ENCODE measurements around the gene C17orf75. TPM values are rescaled to one million over a fixed set of nuclear protein-coding genes. Genes with fewer than 3 reads are reported as not detected.
A peak's percentile ranks its signal among the peaks of the same experiment; 100 is the strongest.
"Not testable (repeated sequence)": the region's sequence is repeated elsewhere in the genome, so short reads cannot be mapped to it uniquely, and the experiment has no call there.

The C17orf75 gene
- total and polyA plus RNA-seq, 5 experiments from 2014 or later, result 8.4 to 28.0 (median 12.3) TPM

DNA sequence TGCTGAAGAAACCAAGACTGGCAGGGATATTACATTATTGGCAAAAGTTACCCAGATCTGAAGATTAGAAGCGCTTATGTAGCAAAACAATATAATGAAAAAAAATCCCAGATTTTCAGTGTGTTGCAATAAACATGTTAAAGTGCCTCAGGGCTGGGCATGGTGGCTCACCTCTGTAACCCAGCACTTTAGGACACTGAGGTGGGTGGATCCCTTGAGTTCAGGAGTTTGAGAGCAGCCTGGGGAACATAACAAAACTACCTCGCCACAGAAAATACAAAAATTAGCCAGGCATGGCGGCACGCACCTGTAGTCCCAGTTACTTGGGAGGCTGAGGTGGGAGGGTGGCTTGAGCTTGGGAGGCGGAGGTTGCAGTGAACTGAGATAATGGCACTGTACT, 14.8 kb upstream of the C17orf75 start:
- H3K4me3 Mint-ChIP-seq, result peak overlapping the region in 9 of 10 donors; percentile 45 to 91 (median 67)
- POLR2A ChIA-PET, result no interaction called here
- H3K27me3 Mint-ChIP-seq, result no peaks in the 10 kb centered on the region
- peak overlapping the region in 7 of 10 donors; percentile 3 to 70 (median 27) for H3K27ac Mint-ChIP-seq
- H3K9me3 Mint-ChIP-seq, result no peaks in the 10 kb centered on the region
- peaks cover 0 to 91% (median 28%) of the 10 kb centered on the region in 3 donors for H3K36me3 Mint-ChIP-seq
- peak in 1 of 2 donors; percentile 35 for ATAC-seq
- H3K4me1 Mint-ChIP-seq, result peaks cover 20 to 75% (median 59%) of the 10 kb centered on the region in 4 donors
- DNase-seq, result no peak

DNA sequence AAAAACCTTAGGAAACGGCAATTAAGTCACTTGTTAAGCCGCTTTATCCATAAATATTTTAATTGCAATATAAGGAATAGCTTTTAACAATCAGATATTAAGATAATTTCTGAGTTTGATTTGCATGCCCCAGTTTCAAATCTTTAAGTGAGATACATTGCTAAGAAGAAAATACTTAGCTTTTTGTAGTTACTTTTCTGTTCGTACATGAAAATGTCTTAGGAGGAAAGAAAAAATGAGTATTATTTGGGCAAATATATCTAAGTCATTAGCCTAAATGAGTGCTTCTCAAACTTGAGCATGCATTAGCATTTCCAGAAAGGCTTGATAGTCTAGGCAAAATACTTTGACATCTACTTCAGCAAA, 14.4 kb upstream of the C17orf75 start:
- no peaks in the 10 kb centered on the region for H3K27me3 Mint-ChIP-seq
- H3K9me3 Mint-ChIP-seq, result no peaks in the 10 kb centered on the region
- peaks cover 0 to 92% (median 28%) of the 10 kb centered on the region in 3 donors for H3K36me3 Mint-ChIP-seq
- peak overlapping the region in 6 of 10 donors; percentile 3 to 54 (median 21) for H3K27ac Mint-ChIP-seq
- ATAC-seq, result no peak
- no peak for DNase-seq
- peaks cover 20 to 78% (median 59%) of the 10 kb centered on the region in 4 donors for H3K4me1 Mint-ChIP-seq
- POLR2A ChIA-PET, result no interaction called here
- peak overlapping the region in 9 of 10 donors; percentile 31 to 91 (median 74) for H3K4me3 Mint-ChIP-seq

DNA sequence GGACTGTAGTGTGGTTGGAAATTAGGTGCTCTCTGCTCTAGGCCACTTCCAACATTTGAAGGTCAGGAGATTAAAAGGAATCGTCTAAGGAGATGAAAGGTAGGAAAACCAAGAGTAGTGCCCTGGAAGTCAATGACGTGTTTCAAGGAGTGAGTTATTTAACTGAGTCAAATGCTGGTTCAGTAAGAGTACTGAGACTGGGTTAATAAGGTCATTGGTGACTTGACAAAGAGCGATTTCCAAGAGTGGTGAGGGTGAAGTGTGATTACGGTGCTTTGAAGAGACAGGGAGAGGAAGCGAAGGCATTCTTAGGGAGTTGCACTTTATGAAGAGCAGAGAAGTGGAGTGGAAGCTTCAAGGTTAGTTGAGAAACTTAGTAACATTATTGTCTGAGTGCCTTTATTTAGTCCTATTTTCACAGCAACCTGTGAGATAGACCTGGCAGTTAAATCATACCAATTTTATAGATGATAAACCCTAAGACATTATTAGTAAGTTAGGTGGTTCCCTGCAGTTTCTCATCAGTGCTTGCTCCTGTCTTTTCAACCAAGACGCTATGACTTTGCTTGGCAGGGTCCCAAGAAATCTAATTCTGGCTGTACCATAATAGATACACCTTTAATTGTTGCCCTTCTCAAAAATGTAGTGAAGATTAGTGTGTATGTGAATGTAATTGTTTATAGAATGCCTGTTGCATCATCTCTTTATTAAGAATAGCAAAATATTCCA, 13.8 kb upstream of the C17orf75 start:
- peak overlapping the region in 9 of 10 donors; percentile 25 to 86 (median 51) for H3K27ac Mint-ChIP-seq
- H3K36me3 Mint-ChIP-seq, result peaks cover 0 to 88% (median 28%) of the 10 kb centered on the region in 3 donors

DNA sequence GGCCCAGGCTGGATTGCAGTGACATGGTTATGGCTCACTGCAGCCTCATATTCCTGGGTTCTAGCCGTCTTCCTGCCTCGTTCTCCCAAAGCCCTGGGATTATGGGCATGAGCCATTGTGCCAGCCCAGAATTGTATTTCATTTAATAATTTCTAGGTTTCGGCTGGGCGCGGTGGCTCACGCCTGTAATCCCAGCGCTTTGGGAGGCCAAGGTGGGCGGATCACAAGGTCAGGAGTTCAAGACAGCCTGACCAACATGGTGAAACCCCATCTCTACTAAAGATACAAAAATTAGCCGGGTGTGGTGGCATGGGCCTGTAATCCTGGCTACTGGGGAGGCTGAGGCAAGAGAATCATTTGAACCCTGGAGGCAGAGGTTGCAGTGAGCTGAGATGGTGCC, 10.8 kb upstream of the C17orf75 start:
- H3K4me1 Mint-ChIP-seq, result peaks cover 26 to 65% (median 52%) of the 10 kb centered on the region in 4 donors
- H3K27me3 Mint-ChIP-seq, result not testable (repeated sequence)
- POLR2A ChIA-PET, result interaction anchor here (1.3 to 1.6 kb wide), 2 partner anchors 11 to 13 kb away, joined by 3 to 4 read pairs; partner anchors contain the start of gene C17orf75

More for the DNA sequence above, 13.8 kb upstream of the C17orf75 start:
- POLR2A ChIA-PET, result no interaction called here
- Mint-ChIP-seq H3K9me3 (no peaks in the 10 kb centered on the region), H3K27me3 (no peaks in the 10 kb centered on the region), H3K4me3 (peak overlapping the region; percentile 0 to 91 (median 76)), H3K4me1 (peaks cover 22 to 74% (median 56%) of the 10 kb centered on the region in 4 donors)
- DNase-seq (no peak), ATAC-seq (no peak)

GRCh38 chr17:32350666-32351418, 8.9 kb upstream of the C17orf75 start:
- peaks cover 8 to 45% (median 19%) of the 10 kb centered on the region in 3 donors for H3K36me3 Mint-ChIP-seq
- peak; percentile 22 to 43 for ATAC-seq
- DNase-seq, result peak in 9 of 10 donors; percentile 26 to 71 (median 49)
- H3K27me3 Mint-ChIP-seq, result no peaks in the 10 kb centered on the region
- H3K9me3 Mint-ChIP-seq, result no peaks in the 10 kb centered on the region
- POLR2A ChIA-PET, result interaction anchor here (0.6 to 3.4 kb wide), 9 partner anchors 9 to 140 kb away, joined by 3 to 28 read pairs (median 5); partner anchors contain the start of genes C17orf75 and PSMD11
- peaks cover 22 to 52% (median 42%) of the 10 kb centered on the region in 4 donors for H3K4me1 Mint-ChIP-seq
- peak overlapping the region; percentile 96 to 100 (median 98) for H3K4me3 Mint-ChIP-seq
- H3K27ac Mint-ChIP-seq, result peak overlapping the region; percentile 98 to 100 (median 99)

More for the DNA sequence above, 10.8 kb upstream of the C17orf75 start:
- not testable (repeated sequence) for H3K9me3 Mint-ChIP-seq, ATAC-seq, DNase-seq
- peak overlapping the region; percentile 96 to 100 (median 98) for H3K4me3 Mint-ChIP-seq
- peak overlapping the region in 5 of 10 donors; percentile 18 to 77 (median 37) for H3K27ac Mint-ChIP-seq
- peaks cover 8 to 58% (median 25%) of the 10 kb centered on the region in 3 donors for H3K36me3 Mint-ChIP-seq

- Mint-ChIP-seq H3K4me3 (peak within 1 kb of the TSS; percentile 96 to 100 (median 98)), H3K4me1 (peaks cover 15 to 44% (median 35%) of the 10 kb centered on the region in 4 donors), H3K27ac (peak within 1 kb of the TSS; percentile 98 to 100 (median 99)), H3K36me3 (peaks cover 8 to 37% (median 11%) of the 10 kb centered on the region in 3 donors), H3K9me3 (no peaks in the 10 kb centered on the region), H3K27me3 (no peaks in the 10 kb centered on the region)
- peak; percentile 87 to 97 (median 93) for DNase-seq
- ATAC-seq, result peak; percentile 93 to 98
- POLR2A ChIA-PET, result interaction anchor here (0.6 to 3.4 kb wide), 6 partner anchors 9 to 141 kb away, joined by 3 to 28 read pairs (median 5); partner anchors contain the start of genes C17orf75 and PSMD11
These were observed 8.1 kb upstream of the C17orf75 start, which contains the start of gene ZNF207 for GRCh38 chr17:32349854-32350665. Gene ZNF207, plus strand, starts transcription at chr17:32350157. Its CDS starts 129 bp downstream, at chr17:32350286.

GRCh38 chr17:32349503-32349853, 7.5 kb upstream of the C17orf75 start:
- POLR2A ChIA-PET, result interaction anchor here (0.6 to 3.4 kb wide), 4 partner anchors 8 to 343 kb away, joined by 3 to 28 read pairs (median 8); partner anchors contain the start of genes C17orf75, LRRC37B and PSMD11
- DNase-seq, result peak in 2 of 10 donors; percentile 6 to 19
- peaks cover 7 to 31% (median 8%) of the 10 kb centered on the region in 3 donors for H3K36me3 Mint-ChIP-seq
- ATAC-seq, result peak; percentile 11 to 16
- no peaks in the 10 kb centered on the region for H3K27me3 Mint-ChIP-seq
- H3K4me3 Mint-ChIP-seq, result peak overlapping the region; percentile 96 to 100 (median 98)
- peak overlapping the region; percentile 98 to 100 (median 99) for H3K27ac Mint-ChIP-seq
- no peaks in the 10 kb centered on the region for H3K9me3 Mint-ChIP-seq
- H3K4me1 Mint-ChIP-seq, result peaks cover 10 to 38% (median 29%) of the 10 kb centered on the region in 4 donors

- no peak for DNase-seq
- H3K27ac Mint-ChIP-seq, result peak overlapping the region in 9 of 10 donors; percentile 21 to 100 (median 75)
These were observed 6.5 kb upstream of the C17orf75 start for GRCh38 chr17:32348483-32348800.

DNA sequence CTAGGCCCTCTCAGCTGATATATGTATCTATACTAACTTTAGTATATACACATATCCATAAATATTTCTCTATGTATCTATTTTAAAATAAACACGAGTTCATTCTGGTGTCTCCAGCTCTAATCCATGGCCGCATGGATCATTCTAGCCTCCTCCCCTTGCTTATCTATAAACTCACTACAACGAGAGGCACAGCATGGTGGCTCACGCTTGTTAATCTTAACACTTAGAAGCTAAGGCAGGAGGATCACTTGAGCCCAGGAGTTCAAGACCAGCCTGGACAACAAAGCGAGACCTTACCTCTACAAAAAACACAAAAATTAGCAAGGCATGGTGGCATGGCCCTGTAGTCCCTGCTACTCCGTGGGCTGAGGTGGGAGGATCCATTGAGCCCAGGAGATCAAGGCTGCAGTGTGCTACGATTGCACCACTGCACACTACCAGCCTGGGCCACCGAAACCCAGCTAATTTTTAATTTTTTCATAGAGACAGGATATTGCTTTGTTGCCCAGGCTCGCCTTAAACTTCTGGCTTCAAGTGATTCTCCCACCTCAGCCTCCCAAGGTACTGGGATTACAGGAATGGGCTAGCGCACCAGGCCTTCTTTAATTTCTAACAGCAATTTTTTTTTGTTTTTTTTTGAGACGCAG, 4.1 kb upstream of the C17orf75 start:
- H3K27me3 Mint-ChIP-seq, result no peaks in the 10 kb centered on the region
- POLR2A ChIA-PET, result no interaction called here
- ATAC-seq (no peak), DNase-seq (no peak)
- no peak overlapping the region for H3K4me3 Mint-ChIP-seq
- peaks cover 12 to 30% (median 23%) of the 10 kb centered on the region in 4 donors for H3K4me1 Mint-ChIP-seq
- peaks cover 0 to 8% (median 3%) of the 10 kb centered on the region in 3 donors for H3K36me3 Mint-ChIP-seq
- no peaks in the 10 kb centered on the region for H3K9me3 Mint-ChIP-seq
- H3K27ac Mint-ChIP-seq, result peak overlapping the region in 1 of 10 donors; percentile 57

More at GRCh38 chr17:32348483-32348800, 6.5 kb upstream of the C17orf75 start:
- peak overlapping the region in 9 of 10 donors; percentile 49 to 100 (median 73) for H3K4me3 Mint-ChIP-seq
- no peak for ATAC-seq
- no peaks in the 10 kb centered on the region for H3K27me3 Mint-ChIP-seq
- POLR2A ChIA-PET, result interaction anchor here (0.7 to 3.4 kb wide), 3 partner anchors 7 to 1029 kb away, joined by 3 to 28 read pairs (median 3); partner anchors contain the start of genes C17orf75 and LRRC37B
- H3K9me3 Mint-ChIP-seq, result no peaks in the 10 kb centered on the region
- peaks cover 5 to 23% (median 8%) of the 10 kb centered on the region in 3 donors for H3K36me3 Mint-ChIP-seq
- peaks cover 10 to 33% (median 22%) of the 10 kb centered on the region in 4 donors for H3K4me1 Mint-ChIP-seq

GRCh38 chr17:32342603-32343325, 791 bp upstream of the C17orf75 start:
- no peaks in the 10 kb centered on the region for H3K27me3 Mint-ChIP-seq
- peaks cover 0 to 22% (median 0%) of the 10 kb centered on the region in 3 donors for H3K36me3 Mint-ChIP-seq
- ATAC-seq, result no peak
- peak in 1 of 10 donors; percentile 8 for DNase-seq
- H3K27ac Mint-ChIP-seq, result peak overlapping the region; percentile 89 to 98 (median 95)
- H3K4me1 Mint-ChIP-seq, result peaks cover 12 to 27% (median 20%) of the 10 kb centered on the region in 4 donors
- POLR2A ChIA-PET, result interaction anchor here (0.8 to 2.2 kb wide), 5 partner anchors 7 to 442 kb away, joined by 3 to 28 read pairs (median 4); partner anchors contain the start of genes PSMD11, UTP6 and ZNF207
- H3K9me3 Mint-ChIP-seq, result no peaks in the 10 kb centered on the region
- H3K4me3 Mint-ChIP-seq, result peak overlapping the region; percentile 85 to 97 (median 91)

Data from naive thymus-derived CD8-positive, alpha-beta T cell (primary cell).